ENCODE data around the gene CARMIL1.

Gene CARMIL1

GRCh38 chr6:25363427-25363826, 84.3 kb downstream of the CARMIL1 start:
- no peak for DNase-seq (ENCODE audit: low read depth)
- no peak overlapping the region for H3K4me3 ChIP-seq (ENCODE audit: control insufficient read depth, low read depth, low read length)

DNA sequence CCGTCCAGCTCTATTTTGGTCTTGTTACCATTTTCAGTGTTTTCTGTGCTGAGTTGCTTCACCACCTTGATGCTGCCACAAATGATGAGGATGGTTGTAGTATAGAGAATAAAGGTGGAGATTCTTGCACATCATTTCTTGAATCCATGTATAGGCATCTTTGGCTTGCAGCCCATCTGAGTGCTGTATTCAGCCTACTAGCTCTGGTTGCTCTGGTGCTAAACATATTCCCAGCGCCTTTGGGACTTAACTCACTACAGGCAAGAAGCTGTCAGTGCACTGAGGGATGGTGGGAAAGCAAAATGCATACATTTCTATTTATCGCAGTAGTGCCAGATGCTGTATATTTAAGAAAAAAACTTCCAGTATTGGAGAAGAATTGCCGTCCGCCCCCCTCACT, 86.0 kb downstream of the CARMIL1 start:
- DNase-seq (ENCODE audit: low read depth), result no peak
- no peak for TF ChIP-seq CTCF (IDR thresholded peaks at IDR 0.05; ENCODE audit: control insufficient read depth, insufficient read depth, low read depth, low read length, missing control alignments)

More at GRCh38 chr6:25363427-25363826, 84.3 kb downstream of the CARMIL1 start:
- no peak for TF ChIP-seq CTCF (IDR thresholded peaks at IDR 0.05; ENCODE audit: control insufficient read depth, insufficient read depth, low read depth, low read length, missing control alignments)

GRCh38 chr6:25366903-25367545, 87.8 kb downstream of the CARMIL1 start:
- TF ChIP-seq CTCF (IDR thresholded peaks at IDR 0.05; ENCODE audit: control insufficient read depth, insufficient read depth, low read depth, low read length, missing control alignments), result no peak
- no peak for DNase-seq (ENCODE audit: low read depth)
- H3K4me3 ChIP-seq (ENCODE audit: control insufficient read depth, low read depth, low read length), result no peak overlapping the region

More for the DNA sequence above, 86.0 kb downstream of the CARMIL1 start:
- H3K4me3 ChIP-seq (ENCODE audit: control insufficient read depth, low read depth, low read length), result no peak overlapping the region

GRCh38 chr6:25369036-25369432, 89.9 kb downstream of the CARMIL1 start:
- TF ChIP-seq CTCF (IDR thresholded peaks at IDR 0.05; ENCODE audit: control insufficient read depth, insufficient read depth, low read depth, low read length, missing control alignments), result no peak
- DNase-seq (ENCODE audit: low read depth), result no peak
- no peak overlapping the region for H3K4me3 ChIP-seq (ENCODE audit: control insufficient read depth, low read depth, low read length)

DNA sequence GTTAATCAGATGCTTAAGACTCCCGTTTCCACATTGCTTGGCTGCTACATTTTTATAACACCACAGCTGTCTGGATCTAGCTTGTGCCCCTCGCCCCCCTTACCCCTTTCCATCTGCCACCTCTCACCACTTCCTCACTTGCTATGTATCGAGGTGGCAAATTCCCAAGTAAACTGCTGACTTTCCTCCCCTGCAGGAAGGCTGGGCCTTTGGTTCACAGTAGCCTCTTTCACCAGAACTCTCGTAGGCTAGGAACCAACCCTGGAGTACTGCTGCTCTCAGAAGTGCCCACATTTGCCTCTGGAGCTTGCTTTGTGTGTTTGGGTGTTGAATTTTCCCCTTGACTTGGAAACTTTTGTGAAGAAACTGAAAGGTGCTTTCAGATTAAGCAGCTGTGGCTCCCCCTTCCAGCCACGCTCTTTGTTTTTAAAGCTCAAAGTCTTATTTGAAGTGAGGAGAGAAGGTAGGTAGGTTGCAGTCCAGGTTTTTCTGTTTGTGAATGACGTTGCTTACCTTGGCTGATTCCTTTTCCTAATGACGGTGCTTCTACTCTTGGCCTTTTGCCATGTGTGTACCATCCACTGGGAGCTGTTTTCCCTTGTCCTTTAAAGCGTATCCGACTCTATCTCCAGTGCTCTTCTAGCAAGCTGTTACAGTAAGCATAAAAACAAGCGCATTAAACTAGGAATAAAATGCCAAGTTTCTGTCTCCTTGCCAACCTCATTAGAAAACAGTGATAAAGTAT, 90.4 kb downstream of the CARMIL1 start:
- no peak for TF ChIP-seq CTCF (IDR thresholded peaks at IDR 0.05; ENCODE audit: control insufficient read depth, insufficient read depth, low read depth, low read length, missing control alignments)
- no peak overlapping the region for H3K4me3 ChIP-seq (ENCODE audit: control insufficient read depth, low read depth, low read length)
- DNase-seq (ENCODE audit: low read depth), result no peak

DNA sequence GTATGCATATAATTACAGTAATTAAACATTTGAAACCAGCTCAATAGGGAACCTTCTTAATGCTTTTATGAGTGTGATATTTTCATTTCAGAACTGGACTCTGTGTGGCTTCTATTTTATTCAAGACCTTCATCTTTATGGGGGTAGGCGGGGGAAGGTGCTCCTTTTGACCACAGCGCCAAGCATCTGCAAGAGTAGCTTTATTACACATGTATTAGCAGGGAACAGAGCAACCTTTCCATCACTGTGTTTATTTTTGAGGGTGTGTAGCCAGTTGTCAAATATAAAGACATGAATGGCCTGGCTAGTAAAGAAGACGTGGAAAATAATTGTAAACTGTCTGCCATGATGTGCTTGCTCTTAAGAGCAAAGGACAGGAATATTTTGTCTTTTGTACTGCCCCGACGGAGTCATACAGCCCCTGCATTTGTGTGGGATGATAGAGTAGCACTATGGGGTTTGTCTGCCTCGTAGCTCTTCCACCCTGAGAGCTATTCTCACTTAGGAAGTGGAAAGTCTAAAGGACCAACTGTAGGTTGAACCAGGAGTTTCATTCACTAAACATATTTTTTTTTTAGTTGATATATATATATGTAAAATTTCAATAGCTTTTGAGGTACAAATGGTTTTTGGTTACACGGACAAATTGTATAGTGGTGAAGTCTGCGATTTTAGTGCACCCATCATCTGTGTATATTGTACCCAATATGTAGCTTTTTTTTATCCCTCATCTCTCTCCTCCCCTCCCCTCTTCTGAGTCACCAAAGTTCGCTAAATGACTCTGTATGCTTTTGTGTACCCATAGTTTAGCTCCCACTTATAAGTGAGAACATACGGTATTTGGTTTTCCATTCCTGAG, 91.2 kb downstream of the CARMIL1 start:
- no peak overlapping the region for H3K4me3 ChIP-seq (ENCODE audit: control insufficient read depth, low read depth, low read length)

More for the DNA sequence above, 91.2 kb downstream of the CARMIL1 start:
- DNase-seq (ENCODE audit: low read depth), result no peak
- no peak for TF ChIP-seq CTCF (IDR thresholded peaks at IDR 0.05; ENCODE audit: control insufficient read depth, insufficient read depth, low read depth, low read length, missing control alignments)

Data from AG09309 (cell line).